Ascending aorta (tissue), 2 donors: ENCODE results near the gene FSD1L. TPM values are rescaled to one million over a fixed set of nuclear protein-coding genes. Genes with fewer than 3 reads are reported as not detected.
A peak's percentile ranks its signal among the peaks of the same experiment; 100 is the strongest.

Source experiments
- DNase-seq, 2 donors: peaks; one replicate each; pipeline ENCODE4 v3.0.0-alpha.2; 2019; ENCODE audit warnings: low spot score in 2 of 2
- H3K27ac ChIP-seq, 2 donors: fragments of 200-600 bp; sonication (generic); one replicate each; pipeline ENCODE4 v1.5.1; 2016 to 2017; ENCODE audit warnings: mild to moderate bottlenecking in 1 of 2
- H3K27me3 ChIP-seq: fragments of 200-600 bp; sonication (generic); one replicate; pipeline ENCODE4 v1.5.1; 2017
- H3K36me3 ChIP-seq, 2 donors: fragments of 200-600 bp; sonication (generic); one replicate each; pipeline ENCODE4 v1.5.1; 2016
- H3K4me1 ChIP-seq, 2 donors: fragments of 200-600 bp; sonication (generic); one replicate each; pipeline ENCODE4 v1.5.1; 2016 to 2017; ENCODE audit warnings: mild to moderate bottlenecking in 1 of 2
- H3K4me3 ChIP-seq, 2 donors: fragments of 200-600 bp; sonication (generic); one replicate each; pipeline ENCODE4 v1.5.1; 2016 to 2017; ENCODE audit warnings: mild to moderate bottlenecking in 1 of 2
- H3K9me3 ChIP-seq, 2 donors: fragments of 200-600 bp; sonication (generic); one replicate each; pipeline ENCODE4 v1.5.1; 2016
- intact Hi-C: fragments of 100-400 bp; cut with DNase I; formaldehyde crosslinking; loops from one replicate; pipeline ENCODE4 v1.15.1; 2023
- total RNA-seq: library from RNA; depleted of rRNA; stranded (reverse); fragments of >200 nt; gene quantifications from one replicate; pipeline ENCODE4 v1.1.0, GENCODE V29; 2016
- TF ChIP-seq, protein P1 (sequence below), 3 experiments: fragments of 200-600 bp in 2 of 3; fragments of 450-650 bp in 1 of 3; sonication (generic) in 2 of 3; IDR thresholded peaks; one replicate each; pipeline ENCODE4 v1.5.1; 2016 to 2019; ENCODE audit warnings: antibody characterized with exemption in 3 of 3, mild to moderate bottlenecking in 1 of 3, moderate library complexity in 1 of 3

The FSD1L gene
- 0.43 TPM for total RNA-seq

DNA sequence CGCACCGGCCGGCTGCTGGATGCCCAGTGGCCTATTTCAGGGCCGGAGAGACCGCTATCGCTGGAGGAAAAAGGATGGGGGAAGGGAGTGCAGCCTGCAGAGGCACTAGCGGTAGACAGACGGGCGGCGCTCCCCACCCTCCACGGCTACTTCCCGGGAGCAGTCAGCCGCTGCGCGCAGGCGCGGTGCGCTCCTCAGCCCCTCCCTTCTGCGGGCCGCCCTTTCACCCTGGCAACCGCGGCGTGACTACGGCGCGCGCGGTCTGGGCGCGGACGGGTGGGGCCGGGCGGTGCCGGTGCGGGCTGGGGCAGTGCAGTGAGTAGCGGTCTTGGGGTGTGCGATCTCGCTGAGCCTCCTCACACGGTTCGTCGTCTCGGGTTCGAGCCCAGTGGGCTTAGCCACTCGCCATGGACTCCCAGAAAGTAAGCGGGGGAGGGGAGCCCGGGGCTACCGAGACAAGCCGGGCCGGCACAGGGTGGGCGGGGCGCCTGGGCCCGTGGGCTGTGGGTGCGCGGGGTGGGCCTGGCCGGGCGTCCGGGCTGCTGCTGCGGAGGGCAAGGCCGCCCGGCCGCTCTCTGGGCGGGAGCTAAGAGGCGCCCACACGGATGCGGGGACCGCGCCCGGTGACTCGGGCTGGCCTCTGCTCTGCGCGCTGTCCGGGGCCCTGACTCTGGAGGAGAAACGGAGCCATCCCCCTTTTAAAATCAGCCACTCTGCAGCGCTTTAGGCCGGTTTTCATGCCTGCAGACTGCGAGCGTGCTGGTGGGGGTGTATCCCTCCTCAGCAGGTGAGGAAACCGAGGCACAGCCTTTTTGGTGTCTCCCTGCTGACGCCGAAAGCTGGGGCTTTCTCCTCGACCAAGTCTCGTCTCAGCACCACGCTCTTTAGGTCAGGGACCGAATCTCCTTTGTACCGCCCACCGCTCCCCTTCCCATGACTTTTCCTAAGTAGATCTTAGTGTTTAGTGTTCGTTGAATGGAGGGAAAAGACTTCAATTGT is at the start of gene FSD1L:
FSD1L (plus strand) TSS at position 221 of the 999 bp plus-strand sequence; CDS start at position 408, 187 bp downstream.
- Histone ChIP-seq H3K27ac (peak within 1 kb of the TSS; percentile 59 to 66), H3K36me3 (no peaks in the 10 kb centered on the region), H3K9me3 (no peaks in the 10 kb centered on the region), H3K4me1 (no peaks in the 10 kb centered on the region), H3K27me3 (no peaks in the 10 kb centered on the region), H3K4me3 (peak within 1 kb of the TSS; percentile 77 to 88)
- peak; percentile 67 to 94 for DNase-seq
- TF ChIP-seq, protein P1, sequence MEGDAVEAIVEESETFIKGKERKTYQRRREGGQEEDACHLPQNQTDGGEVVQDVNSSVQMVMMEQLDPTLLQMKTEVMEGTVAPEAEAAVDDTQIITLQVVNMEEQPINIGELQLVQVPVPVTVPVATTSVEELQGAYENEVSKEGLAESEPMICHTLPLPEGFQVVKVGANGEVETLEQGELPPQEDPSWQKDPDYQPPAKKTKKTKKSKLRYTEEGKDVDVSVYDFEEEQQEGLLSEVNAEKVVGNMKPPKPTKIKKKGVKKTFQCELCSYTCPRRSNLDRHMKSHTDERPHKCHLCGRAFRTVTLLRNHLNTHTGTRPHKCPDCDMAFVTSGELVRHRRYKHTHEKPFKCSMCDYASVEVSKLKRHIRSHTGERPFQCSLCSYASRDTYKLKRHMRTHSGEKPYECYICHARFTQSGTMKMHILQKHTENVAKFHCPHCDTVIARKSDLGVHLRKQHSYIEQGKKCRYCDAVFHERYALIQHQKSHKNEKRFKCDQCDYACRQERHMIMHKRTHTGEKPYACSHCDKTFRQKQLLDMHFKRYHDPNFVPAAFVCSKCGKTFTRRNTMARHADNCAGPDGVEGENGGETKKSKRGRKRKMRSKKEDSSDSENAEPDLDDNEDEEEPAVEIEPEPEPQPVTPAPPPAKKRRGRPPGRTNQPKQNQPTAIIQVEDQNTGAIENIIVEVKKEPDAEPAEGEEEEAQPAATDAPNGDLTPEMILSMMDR (IDR thresholded peaks at IDR 0.05), result peak in 2 of 3 experiments; percentile 19 to 27
- intact Hi-C loops, result loop anchor here (5.0 kb wide), 3 partner anchors 109 to 244 kb away; partner anchors contain the start of genes FKTN and TMEM38B

DNA sequence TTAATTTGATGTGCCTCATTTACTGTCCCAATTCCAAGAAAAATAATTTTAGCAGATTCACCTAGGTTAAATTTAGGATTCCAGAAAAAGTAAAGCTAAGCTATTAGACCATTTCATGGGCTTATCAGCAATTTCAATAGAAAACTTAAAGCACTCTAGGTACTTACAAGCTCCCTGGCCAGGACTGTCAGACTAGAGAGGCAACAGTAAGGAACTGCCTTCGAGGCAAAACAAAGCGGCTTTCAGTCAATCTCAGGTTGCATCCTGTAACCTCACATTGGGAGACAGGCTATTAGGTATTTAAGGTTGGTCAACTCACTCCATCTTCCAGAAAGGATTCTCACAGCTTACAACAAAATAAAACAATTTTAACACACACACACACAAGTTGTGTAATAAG is 48.7 kb upstream of the FSD1L start:
- Histone ChIP-seq H3K9me3 (no peaks in the 10 kb centered on the region), H3K4me1 (no peaks in the 10 kb centered on the region), H3K4me3 (no peak overlapping the region), H3K27ac (no peak overlapping the region), H3K27me3 (no peaks in the 10 kb centered on the region), H3K36me3 (no peaks in the 10 kb centered on the region)
- intact Hi-C loops, result no loop called here
- no peak for DNase-seq
- TF ChIP-seq, protein P1 (IDR thresholded peaks at IDR 0.05), result no peak

DNA sequence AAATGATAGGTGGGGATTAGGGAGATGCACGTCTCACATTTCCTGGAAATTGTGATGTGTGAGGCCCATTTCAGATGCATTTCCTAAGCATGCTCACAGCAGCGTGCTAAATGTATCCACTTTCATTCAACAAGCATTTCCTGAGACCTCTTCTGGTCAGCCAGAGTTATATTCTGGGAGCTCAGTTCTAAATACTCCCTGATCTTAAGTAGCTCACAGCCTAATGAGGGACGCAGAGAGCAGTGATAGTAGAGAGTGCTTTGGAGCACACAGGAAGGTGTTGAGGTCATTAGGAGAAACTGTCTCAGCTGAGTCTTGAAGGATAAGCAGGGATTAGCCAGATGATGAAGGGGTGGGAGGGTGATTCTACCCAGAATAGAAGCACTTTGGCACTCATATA is 46.2 kb upstream of the FSD1L start:
- intact Hi-C loops, result no loop called here

DNA sequence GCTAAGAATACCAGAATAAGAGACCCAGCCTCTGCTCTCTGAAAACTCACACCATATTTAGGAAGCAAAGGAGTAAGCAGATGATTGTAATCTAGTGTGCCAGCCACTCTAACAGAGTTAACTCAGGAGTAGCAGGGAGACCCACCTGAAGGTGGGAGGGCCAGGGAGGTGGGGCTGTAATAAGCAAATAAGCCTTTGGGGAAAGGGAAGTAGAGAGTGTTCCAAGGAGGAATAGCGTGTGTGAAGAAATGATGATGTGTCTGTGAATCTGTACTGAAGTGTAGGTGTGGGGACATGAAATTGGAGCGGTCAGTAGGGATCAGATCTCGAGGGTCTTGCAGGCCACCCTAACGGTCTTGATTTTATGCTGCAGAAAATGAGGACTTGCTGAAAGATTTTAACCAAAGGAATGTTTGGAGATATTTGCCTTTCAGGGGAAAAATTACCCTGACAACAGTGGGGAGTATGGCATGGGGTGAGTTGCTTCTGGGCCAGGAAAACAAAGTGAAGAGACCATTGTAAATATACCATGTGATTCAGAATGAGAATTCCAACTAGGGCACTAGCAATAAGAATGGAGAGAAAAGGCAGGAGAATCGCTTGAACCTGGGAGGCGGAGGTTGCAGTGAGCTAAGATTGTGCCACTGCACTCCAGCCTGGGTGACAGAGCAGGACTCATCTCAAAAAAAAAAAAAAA is 44.1 kb upstream of the FSD1L start:
- no peaks in the 10 kb centered on the region for H3K27me3 ChIP-seq
- H3K4me3 ChIP-seq, result no peak overlapping the region
- intact Hi-C loops, result no loop called here
- TF ChIP-seq, protein P1 (IDR thresholded peaks at IDR 0.05), result no peak
- H3K9me3 ChIP-seq, result peaks cover 0 to 14% of the 10 kb centered on the region in 2 donors
- no peaks in the 10 kb centered on the region for H3K4me1 ChIP-seq
- no peaks in the 10 kb centered on the region for H3K36me3 ChIP-seq
- no peak for DNase-seq
- no peak overlapping the region for H3K27ac ChIP-seq

More for the DNA sequence above, 46.2 kb upstream of the FSD1L start:
- Histone ChIP-seq H3K4me1 (no peaks in the 10 kb centered on the region), H3K27ac (no peak overlapping the region), H3K4me3 (no peak overlapping the region), H3K36me3 (no peaks in the 10 kb centered on the region), H3K27me3 (no peaks in the 10 kb centered on the region), H3K9me3 (peaks cover 0 to under 1% of the 10 kb centered on the region in 2 donors)
- TF ChIP-seq, protein P1 (IDR thresholded peaks at IDR 0.05), result no peak
- DNase-seq, result no peak

DNA sequence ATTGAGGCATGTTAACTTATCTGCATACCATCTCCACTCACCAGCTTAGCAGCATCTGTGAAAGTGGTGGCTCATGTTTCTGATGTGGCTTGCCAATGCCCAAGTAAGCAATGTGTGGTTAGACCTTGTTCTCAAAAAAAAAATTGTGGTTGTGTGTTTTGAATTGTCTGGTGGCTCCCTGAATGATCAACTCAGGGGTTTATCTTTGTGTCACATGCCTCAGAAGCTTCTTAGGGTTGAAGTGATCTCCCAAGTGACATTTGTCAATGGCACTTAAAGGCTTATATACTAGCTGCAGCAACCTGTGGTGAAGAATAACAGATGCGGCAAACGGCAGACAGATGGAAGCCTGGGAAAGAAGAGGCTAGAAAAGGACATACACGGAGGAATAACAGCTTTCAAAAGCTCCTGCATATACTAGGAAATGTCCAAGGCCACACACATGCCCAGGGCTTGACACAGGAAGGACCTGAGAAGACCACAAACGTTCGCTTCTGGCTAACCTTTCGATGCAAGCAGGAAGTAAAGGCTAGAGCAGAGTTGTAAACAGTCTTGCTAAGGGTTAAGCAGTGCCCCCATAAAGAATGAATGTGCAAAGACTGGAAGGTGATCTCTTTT is 42.2 kb upstream of the FSD1L start:
- intact Hi-C loops, result no loop called here

More for the DNA sequence above, 42.2 kb upstream of the FSD1L start:
- no peak for DNase-seq
- H3K4me3 ChIP-seq, result no peak overlapping the region
- no peaks in the 10 kb centered on the region for H3K27me3 ChIP-seq
- no peaks in the 10 kb centered on the region for H3K36me3 ChIP-seq
- no peaks in the 10 kb centered on the region for H3K4me1 ChIP-seq
- H3K9me3 ChIP-seq, result peaks cover 0 to 23% of the 10 kb centered on the region in 2 donors
- no peak overlapping the region for H3K27ac ChIP-seq
- TF ChIP-seq, protein P1 (IDR thresholded peaks at IDR 0.05), result no peak
